Measurements from ENCODE around the gene PPP1R14D. TPM values are rescaled to one million over a fixed set of nuclear protein-coding genes. Genes with fewer than 3 reads are reported as not detected.

The PPP1R14D gene
- total and polyA plus RNA-seq, 5 experiments from 2014 or later = not detected

DNA sequence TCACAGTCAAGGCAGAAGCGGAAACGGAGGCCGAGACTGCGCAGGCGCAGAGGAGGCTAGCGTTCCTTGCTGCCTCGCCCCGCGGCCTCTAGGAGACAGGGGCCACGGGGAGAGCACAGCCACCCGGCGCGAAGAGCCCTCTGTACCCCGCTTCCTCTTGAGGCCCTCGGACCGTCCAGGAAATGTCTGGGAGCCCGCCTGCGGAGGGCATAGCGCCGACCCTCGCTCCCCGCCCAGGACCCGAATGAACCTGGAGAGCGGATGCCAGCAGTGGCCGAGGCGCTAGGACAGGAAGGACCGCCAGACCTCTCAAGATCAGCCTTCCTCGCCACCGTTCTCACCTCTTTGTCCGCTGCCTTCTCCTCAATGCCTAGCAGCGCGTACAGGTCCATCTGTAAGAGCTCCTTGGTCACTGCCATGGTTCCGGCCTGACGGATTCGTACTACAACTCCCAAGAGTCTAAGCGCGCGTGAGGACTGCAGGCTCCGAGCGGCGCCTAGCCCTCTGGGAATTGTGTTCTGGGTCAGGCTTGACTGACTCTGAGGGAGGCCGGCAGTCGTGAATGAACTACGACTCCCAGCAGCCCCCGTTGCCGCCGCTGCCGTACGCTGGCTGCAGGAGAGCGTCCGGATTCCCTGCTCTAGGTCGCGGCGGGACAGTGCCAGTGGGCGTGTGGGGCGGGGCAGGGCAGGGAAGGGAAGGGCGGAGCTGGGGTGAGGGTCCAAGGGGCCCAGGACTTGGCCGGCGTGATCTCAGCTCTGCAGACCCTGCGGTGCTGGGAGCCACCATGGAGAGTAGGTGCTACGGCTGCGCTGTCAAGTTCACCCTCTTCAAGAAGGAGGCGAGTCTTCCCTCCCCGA is 21.2 kb downstream of the PPP1R14D start, which contains the start of the genes DNAJC17 and ZFYVE19:
DNAJC17 (minus strand) TSS at position 446 of the 860 bp plus-strand sequence; CDS start at position 419, 27 bp downstream.
ZFYVE19 (plus strand) TSS at position 62 of the 860 bp plus-strand sequence; CDS start at position 563, 501 bp downstream.
- DNase-seq (peak; percentile 88 to 96 (median 92)), ATAC-seq (peak; percentile 96 to 98)
- Mint-ChIP-seq H3K36me3 (peaks cover 0 to 21% (median 7%) of the 10 kb centered on the region in 3 donors), H3K27ac (peak within 1 kb of the TSS; percentile 94 to 99 (median 98)), H3K4me3 (peak within 1 kb of the TSS; percentile 89 to 100 (median 99)), H3K27me3 (no peaks in the 10 kb centered on the region), H3K9me3 (no peaks in the 10 kb centered on the region), H3K4me1 (peaks cover 13 to 32% (median 32%) of the 10 kb centered on the region in 4 donors)
- POLR2A ChIA-PET = interaction anchor here (0.6 to 2.2 kb wide), 6 partner anchors 8 to 525 kb away, joined by 3 to 24 read pairs (median 3); partner anchors contain the start of genes NUSAP1, OIP5, RAD51 and RPUSD2

GRCh38 chr15:40806672-40807027 is 21.9 kb downstream of the PPP1R14D start:
- no peak for DNase-seq
- Mint-ChIP-seq H3K9me3 (no peaks in the 10 kb centered on the region), H3K4me3 (peak overlapping the region; percentile 89 to 100 (median 99)), H3K27me3 (no peaks in the 10 kb centered on the region), H3K36me3 (peaks cover 0 to 22% (median 6%) of the 10 kb centered on the region in 3 donors), H3K27ac (peak overlapping the region; percentile 94 to 99 (median 98)), H3K4me1 (peaks cover 16 to 37% (median 37%) of the 10 kb centered on the region in 4 donors)
- no peak for ATAC-seq
- POLR2A ChIA-PET = interaction anchor here (0.6 to 2.2 kb wide), 6 partner anchors 9 to 237 kb away, joined by 3 to 24 read pairs (median 4); partner anchors contain the start of genes C15orf62, RAD51 and RPUSD2

DNA sequence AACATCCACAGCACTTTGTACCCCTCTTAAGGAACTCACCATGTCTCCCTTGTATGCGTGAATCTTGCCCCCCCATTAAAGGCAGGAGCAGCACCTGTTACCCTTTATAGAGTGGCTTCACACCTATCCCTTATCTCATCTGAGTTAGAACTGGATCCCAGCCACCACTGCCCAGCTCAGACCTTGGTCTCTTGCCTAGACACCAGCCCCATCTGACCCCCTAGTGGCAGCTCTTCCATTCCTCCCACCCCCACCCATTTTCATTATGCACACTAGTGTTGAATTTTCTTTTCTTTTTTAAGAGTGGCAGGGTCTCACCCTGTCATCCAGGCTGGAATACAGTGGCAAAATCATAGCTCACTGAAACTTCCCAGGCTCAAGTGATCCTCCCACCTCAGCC is 24.8 kb downstream of the PPP1R14D start:
- Mint-ChIP-seq H3K36me3 (peaks cover 0 to 34% (median 3%) of the 10 kb centered on the region in 3 donors), H3K9me3 (no peaks in the 10 kb centered on the region), H3K27ac (peak overlapping the region in 1 of 10 donors; percentile 9), H3K4me3 (peak overlapping the region in 2 of 10 donors; percentile 26 to 32), H3K27me3 (no peaks in the 10 kb centered on the region), H3K4me1 (peaks cover 24 to 50% (median 46%) of the 10 kb centered on the region in 4 donors)
- DNase-seq (no peak), ATAC-seq (no peak)
- POLR2A ChIA-PET = interaction anchor here (1.2 kb wide), 1 partner anchor 109 kb away, joined by 3 read pairs; the partner anchor contains the start of gene RAD51

- ATAC-seq = no peak
- no peak overlapping the region for H3K27ac Mint-ChIP-seq
- DNase-seq = no peak
- H3K4me1 Mint-ChIP-seq = peaks cover 29 to 52% (median 43%) of the 10 kb centered on the region in 4 donors
- H3K36me3 Mint-ChIP-seq = peaks cover 0 to 40% (median 6%) of the 10 kb centered on the region in 3 donors
- POLR2A ChIA-PET = interaction anchor here (1.2 kb wide), 1 partner anchor 109 kb away, joined by 3 read pairs; the partner anchor contains the start of gene RAD51
- H3K27me3 Mint-ChIP-seq = no peaks in the 10 kb centered on the region
- H3K9me3 Mint-ChIP-seq = no peaks in the 10 kb centered on the region
- H3K4me3 Mint-ChIP-seq = no peak overlapping the region
These were observed 25.4 kb downstream of the PPP1R14D start for GRCh38 chr15:40803076-40803475.

DNA sequence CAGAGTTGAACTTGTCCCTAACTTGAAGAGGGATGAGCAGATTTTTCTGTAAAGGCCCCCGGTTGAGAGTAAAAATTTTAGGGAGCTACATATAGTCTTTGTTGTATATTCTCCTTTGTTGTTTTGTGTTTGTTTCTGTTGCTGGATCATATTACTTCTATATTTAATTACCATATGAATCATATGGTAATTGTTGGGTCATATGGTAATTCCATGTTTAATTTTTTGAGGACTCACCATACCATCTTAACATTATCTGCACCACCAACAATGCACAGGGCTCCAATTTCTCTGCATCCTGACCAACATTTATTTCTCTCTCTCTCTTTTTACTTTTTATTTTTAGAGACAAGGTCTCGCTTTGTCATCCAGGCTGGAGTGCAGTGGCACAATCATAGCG is 29.0 kb downstream of the PPP1R14D start:
- H3K4me1 Mint-ChIP-seq = peaks cover 26 to 48% (median 37%) of the 10 kb centered on the region in 4 donors
- H3K27me3 Mint-ChIP-seq = no peaks in the 10 kb centered on the region
- POLR2A ChIA-PET = no interaction called here
- no peak for ATAC-seq
- no peaks in the 10 kb centered on the region for H3K9me3 Mint-ChIP-seq
- DNase-seq = no peak
- peaks cover 0 to 54% (median 7%) of the 10 kb centered on the region in 3 donors for H3K36me3 Mint-ChIP-seq
- H3K27ac Mint-ChIP-seq = no peak overlapping the region
- H3K4me3 Mint-ChIP-seq = no peak overlapping the region

DNA sequence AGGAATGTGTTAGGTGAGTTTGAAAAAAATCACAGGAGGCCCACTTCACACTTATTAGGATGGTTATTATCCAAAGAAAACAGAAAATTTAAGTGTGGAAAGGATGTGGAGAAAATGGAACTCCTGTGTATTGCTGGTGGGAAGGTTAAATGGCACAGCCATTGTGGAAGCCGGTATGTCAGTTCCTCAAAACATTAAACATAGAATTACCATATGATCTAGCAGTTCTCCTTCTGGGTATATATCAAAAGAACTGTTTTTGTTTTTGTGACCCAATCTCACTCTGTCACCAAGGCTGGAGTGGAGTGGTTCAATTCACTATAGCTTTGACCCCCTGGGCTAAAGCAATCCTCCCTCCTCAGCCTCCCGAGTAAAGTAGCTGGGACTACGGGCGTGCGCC is 32.0 kb downstream of the PPP1R14D start:
- Mint-ChIP-seq H3K4me1 (peaks cover 17 to 39% (median 27%) of the 10 kb centered on the region in 4 donors), H3K27ac (peak overlapping the region in 1 of 10 donors; percentile 12), H3K9me3 (no peaks in the 10 kb centered on the region), H3K27me3 (no peaks in the 10 kb centered on the region), H3K36me3 (peaks cover 0 to 62% (median 9%) of the 10 kb centered on the region in 3 donors), H3K4me3 (no peak overlapping the region)
- POLR2A ChIA-PET = no interaction called here
- ATAC-seq (no peak), DNase-seq (no peak)

- Mint-ChIP-seq H3K9me3 (no peaks in the 10 kb centered on the region), H3K27me3 (no peaks in the 10 kb centered on the region), H3K4me3 (no peak overlapping the region), H3K27ac (peak overlapping the region in 1 of 10 donors; percentile 35), H3K4me1 (peaks cover 15 to 35% (median 25%) of the 10 kb centered on the region in 4 donors), H3K36me3 (peaks cover 0 to 62% (median 9%) of the 10 kb centered on the region in 3 donors)
- ATAC-seq = no peak
- DNase-seq = no peak
- POLR2A ChIA-PET = no interaction called here
These were observed 32.5 kb downstream of the PPP1R14D start for GRCh38 chr15:40796041-40796440.

DNA sequence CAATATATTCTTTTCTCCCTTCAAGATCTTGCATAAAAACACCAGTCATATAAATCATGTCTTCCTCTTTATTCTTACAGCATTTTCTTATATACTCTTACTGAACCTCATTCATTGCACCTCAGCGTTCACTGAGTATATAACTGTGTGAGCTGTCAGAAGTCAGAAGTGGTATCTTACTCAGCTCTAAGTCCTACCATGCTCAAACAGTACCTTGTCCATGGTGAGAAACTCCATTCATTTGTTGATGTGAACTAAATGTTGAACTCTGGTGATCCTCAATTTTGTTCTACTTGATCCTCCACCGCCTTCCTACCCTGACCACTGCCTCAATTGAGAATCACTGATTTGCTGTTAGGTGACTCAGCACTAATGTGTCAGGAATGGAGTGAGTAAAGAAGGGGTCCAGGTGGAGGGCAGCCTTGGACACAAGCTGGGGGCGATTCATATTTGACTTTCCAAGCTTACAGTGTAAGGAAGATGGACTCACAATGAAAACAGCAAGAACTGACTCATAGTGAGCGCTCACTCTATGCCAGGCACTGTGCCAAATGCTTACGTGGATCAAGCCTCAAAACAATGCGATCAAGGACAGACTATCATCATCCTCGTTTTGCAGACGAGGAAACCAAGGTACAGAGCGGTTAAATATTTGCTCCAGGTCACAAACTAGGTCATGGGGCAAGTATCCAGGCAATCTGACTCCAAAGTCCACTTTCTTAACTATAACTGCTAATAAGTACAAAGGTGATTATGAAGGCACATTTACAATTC is 35.1 kb downstream of the PPP1R14D start:
- Mint-ChIP-seq H3K27ac (peak overlapping the region in 1 of 10 donors; percentile 52), H3K4me3 (no peak overlapping the region), H3K36me3 (peaks cover 0 to 45% (median 9%) of the 10 kb centered on the region in 3 donors), H3K27me3 (no peaks in the 10 kb centered on the region), H3K4me1 (peaks cover 16 to 33% (median 19%) of the 10 kb centered on the region in 4 donors), H3K9me3 (no peaks in the 10 kb centered on the region)
- DNase-seq (no peak), ATAC-seq (no peak)
- POLR2A ChIA-PET = no interaction called here

DNA sequence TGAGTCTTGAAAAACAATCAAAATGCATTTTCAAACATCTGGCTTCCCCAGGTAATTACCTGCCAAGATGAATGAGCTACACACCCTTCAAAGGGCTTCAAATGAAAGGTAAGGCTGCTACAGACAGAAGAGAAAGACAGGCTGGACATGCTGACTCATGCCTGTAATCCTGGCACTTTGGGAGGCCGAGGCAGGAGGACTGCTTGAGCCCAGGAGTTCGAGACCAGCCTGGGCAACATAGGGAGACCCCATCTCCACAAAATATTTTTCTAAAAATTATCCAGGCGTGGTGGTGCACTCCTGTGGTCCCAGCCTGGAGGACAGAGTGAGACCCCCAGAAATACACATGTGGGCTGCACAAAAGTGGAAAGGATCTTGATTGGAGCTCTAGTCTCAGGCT is 36.1 kb downstream of the PPP1R14D start:
- ATAC-seq = no peak
- no peaks in the 10 kb centered on the region for H3K27me3 Mint-ChIP-seq
- peaks cover 0 to 38% (median 5%) of the 10 kb centered on the region in 3 donors for H3K36me3 Mint-ChIP-seq
- H3K4me1 Mint-ChIP-seq = peaks cover 13 to 34% (median 25%) of the 10 kb centered on the region in 4 donors
- H3K9me3 Mint-ChIP-seq = no peaks in the 10 kb centered on the region
- POLR2A ChIA-PET = interaction anchor here (1.3 kb wide), 1 partner anchor 22 kb away, joined by 3 read pairs; the partner anchor contains the start of gene C15orf62
- no peak for DNase-seq
- no peak overlapping the region for H3K4me3 Mint-ChIP-seq
- H3K27ac Mint-ChIP-seq = no peak overlapping the region

DNA sequence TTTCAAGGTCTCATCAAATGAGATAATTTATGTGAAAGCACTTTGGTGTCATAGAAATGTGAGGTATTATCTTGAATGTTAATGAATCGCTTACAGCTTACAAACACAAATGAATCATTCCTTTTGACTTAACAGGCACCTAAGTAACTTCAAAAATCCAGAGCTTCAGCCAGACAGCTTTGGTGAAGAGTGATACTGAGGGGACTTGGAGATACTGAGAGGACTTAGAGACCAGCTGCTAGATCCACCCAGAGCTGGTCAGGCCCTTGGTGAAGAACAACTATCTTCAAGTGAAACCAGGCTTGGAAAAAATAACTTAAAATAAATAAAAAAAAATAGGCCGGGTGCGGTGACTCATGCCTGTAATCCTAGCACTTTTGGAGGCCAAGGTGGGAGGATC is 37.8 kb downstream of the PPP1R14D start:
- no peak for ATAC-seq
- Mint-ChIP-seq H3K36me3 (peaks cover 0 to 32% (median 5%) of the 10 kb centered on the region in 3 donors), H3K9me3 (no peaks in the 10 kb centered on the region), H3K27me3 (no peaks in the 10 kb centered on the region), H3K27ac (no peak overlapping the region), H3K4me1 (peaks cover 14 to 34% (median 27%) of the 10 kb centered on the region in 4 donors), H3K4me3 (no peak overlapping the region)
- POLR2A ChIA-PET = no interaction called here
- no peak for DNase-seq

- no peak overlapping the region for H3K27ac Mint-ChIP-seq
- H3K4me1 Mint-ChIP-seq = peaks cover 14 to 31% (median 27%) of the 10 kb centered on the region in 4 donors
- POLR2A ChIA-PET = interaction anchor here (0.6 kb wide), 1 partner anchor 225 kb away, joined by 4 read pairs; no protein-coding TSS in a partner anchor
- no peak for ATAC-seq
- H3K9me3 Mint-ChIP-seq = no peaks in the 10 kb centered on the region
- H3K4me3 Mint-ChIP-seq = no peak overlapping the region
- H3K36me3 Mint-ChIP-seq = peaks cover 0 to 28% (median 5%) of the 10 kb centered on the region in 3 donors
- no peak for DNase-seq
- H3K27me3 Mint-ChIP-seq = no peaks in the 10 kb centered on the region
These were observed 38.5 kb downstream of the PPP1R14D start for GRCh38 chr15:40789999-40790398.

- POLR2A ChIA-PET = interaction anchor here (0.7 to 1.1 kb wide), 2 partner anchors 82 to 94 kb away, joined by 3 to 4 read pairs; partner anchors contain the start of gene RAD51
- no peaks in the 10 kb centered on the region for H3K9me3 Mint-ChIP-seq
- H3K27me3 Mint-ChIP-seq = no peaks in the 10 kb centered on the region
- peaks cover 14 to 31% (median 27%) of the 10 kb centered on the region in 4 donors for H3K4me1 Mint-ChIP-seq
- H3K27ac Mint-ChIP-seq = peak overlapping the region in 3 of 10 donors; percentile 25 to 51 (median 32)
- DNase-seq (no peak), ATAC-seq (no peak)
- H3K36me3 Mint-ChIP-seq = peaks cover 0 to 31% (median 4%) of the 10 kb centered on the region in 3 donors
- H3K4me3 Mint-ChIP-seq = peak overlapping the region in 2 of 10 donors; percentile 19 to 22
These were observed 39.4 kb downstream of the PPP1R14D start for GRCh38 chr15:40789119-40789518.
